HepG2 (cell line): ENCODE measurements around the gene KRT32. TPM values are rescaled to one million over a fixed set of nuclear protein-coding genes. Genes with fewer than 3 reads are reported as not detected.

Experiments
- ATAC-seq: fragments of 200-7000 bp; cut with Tn5 transposase; 3 replicates; pipeline ENCODE4 v1.9.1; 2020; ENCODE audit warnings: mild to moderate bottlenecking, moderate library complexity
- BruUV-seq: library from RNA; stranded (reverse); fragments of 400-500 nt; replicated peaks from 2 replicates; lab custom pipeline; 2021; lab: Mats Ljungman, UMichigan
- CTCF ChIA-PET: fragments of 300-600 bp; formaldehyde crosslinking; extraction: SDS; loops from one replicate; lab custom pipeline; 2021; ENCODE audit warnings: low total read pairs, inconsistent platforms, low intra/inter-chr PET ratio; lab: Yijun Ruan, JAX
- POLR2A ChIA-PET: fragments of 350-600 bp; sonication (Branson Sonifier 250); formaldehyde crosslinking; loops from one replicate; lab custom pipeline; 2020; ENCODE audit warnings: antibody characterized with exemption, inconsistent platforms; lab: Yijun Ruan, JAX
- DNase-seq: peaks from one replicate; pipeline ENCODE4 v3.0.0-alpha.2; 2015; ENCODE audit warnings: low spot score
- FAIRE-seq: peaks from 3 replicates; lab custom pipeline; 2011; peaks lifted over from hg19 to GRCh38; lab: Jason Lieb, UNC
- H2AFZ ChIP-seq: one replicate; pipeline ENCODE4 v1.6.1; 2011; ENCODE audit warnings: low read length, inconsistent platforms
- H3K27ac ChIP-seq: fragments of 300-600 bp; 3 replicates; pipeline ENCODE4 v1.8.0; 2011; ENCODE audit warnings: mixed run types, mild to moderate bottlenecking, mixed read lengths, low read length, inconsistent platforms; ENCODE audit not compliant: insufficient read depth; ENCODE audit errors: extremely low read length
- H3K27me3 ChIP-seq, 2 experiments: fragments of 200-600 bp in 1 of 2; 2 replicates in 1 of 2; 3 replicates in 1 of 2; pipeline versions ENCODE4 v1.6.0 to v1.8.0; 2011; ENCODE audit warnings: low read length in 2 of 2, mild to moderate bottlenecking in 2 of 2, moderate library complexity in 2 of 2, inconsistent platforms in 1 of 2; ENCODE audit not compliant: insufficient read depth in 2 of 2, control insufficient read depth in 1 of 2
- H3K36me3 ChIP-seq, 2 experiments: fragments of 200-600 bp in 1 of 2; replicated peaks in 1 of 2; 2 replicates in 1 of 2; 3 replicates in 1 of 2; pipeline versions ENCODE4 v1.5.1 to v1.8.0; 2011; ENCODE audit warnings: low read length in 2 of 2, inconsistent platforms in 1 of 2; ENCODE audit not compliant: insufficient read depth in 2 of 2, control insufficient read depth in 1 of 2
- H3K4me1 ChIP-seq: 2 replicates; pipeline ENCODE4 v1.5.1; 2012; ENCODE audit warnings: low read length, inconsistent platforms; ENCODE audit not compliant: insufficient read depth
- H3K4me2 ChIP-seq: 2 replicates; pipeline ENCODE4 v1.6.0; 2011; ENCODE audit warnings: low read depth, low read length, inconsistent platforms
- H3K4me3 ChIP-seq, 3 experiments: fragments of 200-600 bp in 1 of 3; sonication (generic), shearing (Covaris generic) in 1 of 3; replicated peaks in 1 of 3; 2 replicates each; pipeline ENCODE4 v1.5.1; 2011 to 2016; ENCODE audit warnings: low read length in 3 of 3, inconsistent platforms in 2 of 3, low read depth in 2 of 3, mild to moderate bottlenecking in 2 of 3, control low read depth in 1 of 3, mixed read lengths in 1 of 3; ENCODE audit not compliant: insufficient read depth in 1 of 3
- H3K79me2 ChIP-seq: one replicate; pipeline ENCODE4 v1.6.1; 2011; ENCODE audit warnings: low read length, inconsistent platforms; ENCODE audit not compliant: insufficient read depth
- H3K9ac ChIP-seq: 2 replicates; pipeline ENCODE4 v1.6.0; 2011; ENCODE audit warnings: mild to moderate bottlenecking, low read depth, low read length, inconsistent platforms; ENCODE audit not compliant: insufficient read depth
- H3K9me3 ChIP-seq: 2 replicates; pipeline ENCODE4 v1.5.1; 2012; ENCODE audit warnings: mild to moderate bottlenecking, low read length
- H4K20me1 ChIP-seq: 2 replicates; pipeline ENCODE4 v1.6.0; 2011; ENCODE audit warnings: inconsistent platforms, mild to moderate bottlenecking, low read length, moderate library complexity; ENCODE audit not compliant: insufficient read depth
- MTF2 ChIP-seq: sonication (generic); formaldehyde crosslinking; IDR thresholded peaks from 2 replicates; pipeline ENCODE4 v1.5.0; 2020; ENCODE audit warnings: missing genetic modification reagents, borderline replicate concordance
- RAD51 ChIP-seq: fragments of 450-650 bp; IDR thresholded peaks from 2 replicates; pipeline ENCODE4 v1.6.1; 2016; ENCODE audit warnings: borderline replicate concordance
- ZNF335 ChIP-seq: sonication (generic); formaldehyde crosslinking; IDR thresholded peaks from 2 replicates; pipeline ENCODE4 v1.4.0; 2020; ENCODE audit warnings: missing genetic modification reagents
- whole genome bisulfite sequencing: methylation state at CpG from one replicate; pipeline ENCODE4 v1.1.6; 2017; ENCODE audit warnings: low lambda C conversion rate; 5-methylcytosine and 5-hydroxymethylcytosine counted together
- in situ Hi-C: cut with HindIII; loops from 2 replicates; pipeline ENCODE4 v1.10.0; 2017; ENCODE audit warnings: low pct_unique_long_range_greater_than_20kb; ENCODE audit not compliant: extremely low pct_ligation_motif_present
- intact Hi-C: fragments of 100-400 bp; cut with micrococcal nuclease; formaldehyde crosslinking; loops from one replicate; pipeline ENCODE4 v1.10.0; 2022; ENCODE audit not compliant: unreplicated experiment
- polyA plus RNA-seq, 8 experiments: library from polyadenylated mRNA; depleted of rRNA in 3 of 8; stranded (reverse) in 7 of 8; unstranded in 1 of 8; fragments of >200 nt; fragmentation: Illumina TruSeq in 4 of 8; extraction: Trizol in 4 of 8; gene quantifications; 2 replicates each; pipeline versions ENCODE4 v1.2.1 to v1.2.3, GENCODE V29; 2011 to 2016; ENCODE audit warnings: low read depth in 4 of 8, missing spikeins in 1 of 8, mixed read lengths in 1 of 8; ENCODE audit not compliant: insufficient read depth in 1 of 8
- total RNA-seq, 5 experiments: library from RNA; depleted of rRNA; stranded (reverse); fragments of >200 nt; fragmentation: Illumina TruSeq; extraction: Trizol; gene quantifications; 2 replicates each; pipeline ENCODE4 v1.2.3, GENCODE V29; 2016; ENCODE audit warnings: low read depth in 1 of 5
- TF ChIP-seq, protein P1 (sequence below), 2 experiments: sonication (generic) in 1 of 2; formaldehyde crosslinking in 1 of 2; IDR thresholded peaks; 2 replicates each; pipeline versions ENCODE4 v1.5.1 to v1.6.1; 2011 to 2020; ENCODE audit warnings: borderline replicate concordance in 1 of 2, low read depth in 1 of 2, low read length in 1 of 2, mild to moderate bottlenecking in 1 of 2, missing genetic modification reagents in 1 of 2, moderate library complexity in 1 of 2

Gene KRT32
- total and polyA plus RNA-seq, 2 of the 13 experiments (the other 11 are each of a cell fraction or from before 2014, with no cell fraction given): not detected

DNA sequence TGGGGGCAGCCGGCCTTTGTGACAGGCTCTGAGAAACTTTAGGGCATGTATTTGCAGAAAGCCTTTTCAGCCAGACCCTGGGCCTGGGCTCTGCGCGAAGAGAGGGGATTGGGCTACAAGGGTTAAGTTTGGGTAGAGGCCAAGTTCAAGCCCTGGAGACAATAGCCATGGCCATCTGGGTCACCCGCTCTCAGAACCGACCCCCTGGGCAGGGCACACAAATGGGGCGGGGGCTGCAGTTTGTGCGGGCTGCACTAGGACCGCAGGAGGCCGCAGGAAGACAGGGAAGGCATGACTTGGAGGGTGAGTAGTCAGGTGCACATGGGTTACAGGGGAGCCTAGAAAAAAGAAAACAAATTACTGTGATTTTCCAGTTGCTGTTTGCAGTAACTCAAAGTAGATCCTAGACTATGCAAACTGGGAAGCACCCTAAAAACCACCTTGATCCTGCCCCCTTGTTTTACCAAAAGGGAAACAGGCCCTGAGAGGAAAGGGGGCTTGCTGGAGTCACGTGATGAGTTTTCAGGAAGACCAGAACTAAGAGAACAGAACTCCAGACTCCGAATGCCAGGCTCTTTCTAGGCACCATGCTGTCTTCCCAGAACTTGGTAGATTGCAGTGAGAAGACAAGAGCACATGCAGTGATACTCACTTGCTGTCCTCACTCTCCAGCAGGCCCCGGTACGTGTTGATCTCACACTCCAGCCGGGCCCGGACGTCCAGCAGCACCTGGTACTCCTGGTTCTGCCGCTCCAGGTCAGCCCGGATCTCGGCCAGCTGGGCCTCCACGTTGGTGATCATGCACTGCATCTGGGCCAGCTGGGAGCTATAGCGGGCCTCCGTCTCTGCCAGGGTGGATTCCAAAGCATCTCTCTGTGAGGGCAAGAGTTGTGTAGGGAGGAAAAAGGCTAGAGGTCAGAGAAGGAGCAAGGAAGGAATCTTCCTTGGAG is 10.0 kb upstream of the KRT32 start:
- ChIA-PET CTCF (no interaction called here), POLR2A (no interaction called here)
- no peaks in the 10 kb centered on the region for H4K20me1 ChIP-seq
- H3K79me2 ChIP-seq: no peaks in the 10 kb centered on the region
- no peaks in the 10 kb centered on the region for H3K9me3 ChIP-seq
- BruUV-seq: no TSS peak
- in situ Hi-C loops: no loop called here
- no peak overlapping the region for H3K9ac ChIP-seq
- TF ChIP-seq ZNF335 (CRISPR knock-in tag): no peak
- TF ChIP-seq MTF2: no peak
- TF ChIP-seq RAD51: peak; percentile 76; the same call in 1 of the 2 replicates
- TF ChIP-seq, protein P1, sequence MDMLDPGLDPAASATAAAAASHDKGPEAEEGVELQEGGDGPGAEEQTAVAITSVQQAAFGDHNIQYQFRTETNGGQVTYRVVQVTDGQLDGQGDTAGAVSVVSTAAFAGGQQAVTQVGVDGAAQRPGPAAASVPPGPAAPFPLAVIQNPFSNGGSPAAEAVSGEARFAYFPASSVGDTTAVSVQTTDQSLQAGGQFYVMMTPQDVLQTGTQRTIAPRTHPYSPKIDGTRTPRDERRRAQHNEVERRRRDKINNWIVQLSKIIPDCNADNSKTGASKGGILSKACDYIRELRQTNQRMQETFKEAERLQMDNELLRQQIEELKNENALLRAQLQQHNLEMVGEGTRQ (IDR thresholded peaks at IDR 0.05; ENCODE audit: low read depth, low read length): 0 out of 2 replicates have a peak, but pooled peaks have one; percentile 30
- TF ChIP-seq, protein P1 (CRISPR knock-in tag; IDR thresholded peaks at IDR 0.05; ENCODE audit: borderline replicate concordance): no peak
- no peak overlapping the region for H3K4me3 ChIP-seq
- WGBS: 37% methylated on average over 21 of the region's 22 CpGs
- H3K27me3 ChIP-seq: peaks cover 2 to 33% of the 10 kb centered on the region in 2 experiments; a peak in 3 of 5 replicates
- no peak overlapping the region for H3K4me2 ChIP-seq
- ATAC-seq: no peak
- H3K36me3 ChIP-seq: no peaks in the 10 kb centered on the region
- no peak overlapping the region for H2AFZ ChIP-seq
- no peak for FAIRE-seq
- intact Hi-C loops: no loop called here
- no peak for DNase-seq
- H3K27ac ChIP-seq: no peak overlapping the region
- H3K4me1 ChIP-seq: no peaks in the 10 kb centered on the region
